ENCODE data around the gene GATAD2A.
"Not testable (repeated sequence)": the region's sequence is repeated elsewhere in the genome, so short reads cannot be mapped to it uniquely, and the experiment has no call there.

GATAD2A gene

GRCh38 chr19:19387108-19387507 is 18.4 kb upstream of the GATAD2A start:
- H3K27me3 Mint-ChIP-seq (ENCODE audit: low read depth): no peaks in the 10 kb centered on the region
- peaks cover under 1% of the 10 kb centered on the region for H3K9me3 Mint-ChIP-seq
- H3K36me3 Mint-ChIP-seq (ENCODE audit: low read depth): peaks cover 4% of the 10 kb centered on the region
- H3K4me3 Mint-ChIP-seq: peak overlapping the region; percentile 91 to 95 (median 93)
- peaks cover 38% of the 10 kb centered on the region for H3K4me1 Mint-ChIP-seq
- peak overlapping the region; percentile 27 to 65 (median 41) for H3K27ac Mint-ChIP-seq
- TF ChIP-seq CTCF (IDR thresholded peaks at IDR 0.05; ENCODE audit: unreplicated experiment in 3 of 3): no peak

GRCh38 chr19:19388568-19389555 is 16.6 kb upstream of the GATAD2A start:
- TF ChIP-seq CTCF (IDR thresholded peaks at IDR 0.05; ENCODE audit: unreplicated experiment in 3 of 3): no peak
- no peaks in the 10 kb centered on the region for H3K9me3 Mint-ChIP-seq
- H3K36me3 Mint-ChIP-seq (ENCODE audit: low read depth): peaks cover 4% of the 10 kb centered on the region
- H3K27ac Mint-ChIP-seq: peak overlapping the region; percentile 86 to 93 (median 92)
- H3K4me3 Mint-ChIP-seq: peak overlapping the region; percentile 91 to 95 (median 93)
- no peaks in the 10 kb centered on the region for H3K27me3 Mint-ChIP-seq (ENCODE audit: low read depth)
- peaks cover 38% of the 10 kb centered on the region for H3K4me1 Mint-ChIP-seq

- not testable (repeated sequence) for H3K9me3 Mint-ChIP-seq; H3K27me3 Mint-ChIP-seq (ENCODE audit: low read depth); H3K36me3 Mint-ChIP-seq (ENCODE audit: low read depth)
- H3K27ac Mint-ChIP-seq: peak overlapping the region; percentile 86 to 93 (median 92)
- peak overlapping the region; percentile 91 to 95 (median 93) for H3K4me3 Mint-ChIP-seq
- peaks cover 40% of the 10 kb centered on the region for H3K4me1 Mint-ChIP-seq
These were observed 15.8 kb upstream of the GATAD2A start for GRCh38 chr19:19389683-19390082.

- not testable (repeated sequence) for H3K36me3 Mint-ChIP-seq (ENCODE audit: low read depth); H3K27me3 Mint-ChIP-seq (ENCODE audit: low read depth); H3K4me3 Mint-ChIP-seq; H3K9me3 Mint-ChIP-seq
- peak overlapping the region in 2 of 3 experiments; percentile 61 to 78 for H3K27ac Mint-ChIP-seq
- peaks cover 28% of the 10 kb centered on the region for H3K4me1 Mint-ChIP-seq
These were observed 11.1 kb upstream of the GATAD2A start for GRCh38 chr19:19394333-19394732.

GRCh38 chr19:19399733-19400433 is 5.6 kb upstream of the GATAD2A start:
- Mint-ChIP-seq H3K27me3 (ENCODE audit: low read depth) (no peaks in the 10 kb centered on the region), H3K27ac (peak overlapping the region; percentile 67 to 89 (median 87)), H3K36me3 (ENCODE audit: low read depth) (no peaks in the 10 kb centered on the region), H3K4me1 (peaks cover 28% of the 10 kb centered on the region), H3K9me3 (no peaks in the 10 kb centered on the region), H3K4me3 (peak overlapping the region; percentile 28 to 60 (median 36))
- TF ChIP-seq CTCF (IDR thresholded peaks at IDR 0.05; ENCODE audit: unreplicated experiment in 3 of 3): no peak

- no peaks in the 10 kb centered on the region for H3K27me3 Mint-ChIP-seq (ENCODE audit: low read depth)
- no peak for TF ChIP-seq CTCF (IDR thresholded peaks at IDR 0.05; ENCODE audit: unreplicated experiment in 3 of 3)
- H3K36me3 Mint-ChIP-seq (ENCODE audit: low read depth): no peaks in the 10 kb centered on the region
- H3K9me3 Mint-ChIP-seq: no peaks in the 10 kb centered on the region
- peak overlapping the region in 1 of 3 experiments; percentile 42 for H3K27ac Mint-ChIP-seq
- peak overlapping the region in 1 of 3 experiments; percentile 67 for H3K4me3 Mint-ChIP-seq
- peaks cover 44% of the 10 kb centered on the region for H3K4me1 Mint-ChIP-seq
These were observed 2.7 kb upstream of the GATAD2A start for GRCh38 chr19:19402656-19403372.
